NCI-H1930 (cell line): ENCODE results near the gene NAGPA.
"Not testable (repeated sequence)": the region's sequence is repeated elsewhere in the genome, so short reads cannot be mapped to it uniquely, and the experiment has no call there.

Experiments
- DNase-seq, 2 experiments: peaks; one replicate each; lab custom pipeline; 2025; lab: John Stamatoyannopoulos, UW

NAGPA gene

DNA sequence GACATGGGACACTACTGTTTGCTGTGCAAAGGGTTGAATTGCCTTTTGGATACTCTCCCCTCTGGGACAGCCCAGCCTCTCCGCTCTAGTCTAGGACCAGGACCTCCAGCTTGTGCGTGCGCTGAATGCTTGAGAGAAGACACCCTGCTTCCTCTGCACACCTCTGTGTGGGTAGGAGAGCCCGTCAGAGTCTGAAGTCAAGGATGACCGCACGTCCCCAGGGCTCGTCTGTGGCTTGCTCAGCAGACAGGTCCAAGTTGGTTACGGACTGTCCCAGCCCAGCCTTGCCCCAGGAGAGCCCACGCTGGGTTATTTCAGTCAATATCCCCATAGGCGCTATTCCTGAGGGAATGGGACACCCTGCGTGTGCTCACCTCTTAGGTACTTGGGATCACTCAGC, 28.3 kb upstream of the NAGPA start:
- no peak for DNase-seq

DNA sequence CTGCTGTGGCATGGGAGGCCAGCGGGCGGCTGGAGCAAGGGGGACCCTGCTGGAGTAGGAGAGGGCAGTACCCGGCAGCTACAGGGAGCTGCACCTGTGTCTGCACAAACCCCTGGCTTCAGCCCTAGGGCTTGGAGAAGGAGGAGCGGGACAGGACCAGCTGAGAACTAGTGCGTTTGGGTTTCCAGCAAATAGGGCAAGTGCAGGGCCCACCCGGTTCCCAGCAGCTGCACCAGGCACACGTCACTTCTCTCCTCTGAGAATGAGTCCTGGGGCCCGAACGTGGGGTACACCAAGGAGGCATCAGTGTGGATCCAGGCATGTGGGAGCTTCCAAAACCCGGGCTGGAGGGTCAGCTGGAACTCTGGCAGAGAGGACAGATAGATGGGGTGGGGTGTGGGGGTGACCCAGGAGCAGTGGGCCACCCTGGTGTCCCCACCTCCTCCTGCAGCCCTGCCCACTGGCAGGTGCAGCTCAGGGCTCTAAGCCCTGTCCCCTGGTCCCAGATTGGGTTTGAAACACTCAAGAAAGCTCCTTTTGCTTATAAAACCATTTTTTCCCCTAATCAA, 26.4 kb upstream of the NAGPA start:
- DNase-seq: no peak

DNA sequence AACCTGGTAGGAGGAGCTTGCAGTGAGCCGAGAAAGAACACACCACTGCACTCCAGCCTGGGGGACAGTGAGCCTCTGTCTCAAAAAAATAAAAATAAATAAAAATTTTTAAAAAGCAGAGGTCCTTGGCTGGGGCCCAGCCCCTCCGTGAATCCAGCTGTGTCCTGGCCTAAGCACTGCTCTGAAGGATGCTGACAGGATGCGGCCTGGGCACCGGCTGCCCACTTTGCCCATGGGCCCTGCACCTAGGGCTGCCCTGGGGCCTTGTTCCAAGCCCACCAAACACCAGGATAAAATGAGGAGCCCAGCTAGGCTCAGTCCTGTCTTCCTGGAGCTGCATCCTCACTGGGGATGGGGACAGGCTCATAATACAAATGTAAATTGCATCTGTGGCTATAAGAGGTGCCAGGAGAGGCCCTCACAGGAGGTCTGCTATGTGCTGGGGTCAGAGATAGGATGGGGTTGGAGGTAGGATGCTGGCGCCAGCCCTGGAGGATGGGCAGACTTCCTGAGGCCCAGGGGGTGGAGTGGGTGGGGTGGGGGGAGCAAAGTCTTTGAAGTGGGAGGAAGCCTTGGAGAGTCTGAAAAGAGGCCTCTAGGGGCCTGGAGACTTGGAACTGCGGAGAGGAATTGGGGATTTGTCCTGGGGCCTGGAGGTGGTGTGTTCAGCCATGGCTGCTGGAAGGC, 25.8 kb upstream of the NAGPA start:
- DNase-seq: no peak

DNA sequence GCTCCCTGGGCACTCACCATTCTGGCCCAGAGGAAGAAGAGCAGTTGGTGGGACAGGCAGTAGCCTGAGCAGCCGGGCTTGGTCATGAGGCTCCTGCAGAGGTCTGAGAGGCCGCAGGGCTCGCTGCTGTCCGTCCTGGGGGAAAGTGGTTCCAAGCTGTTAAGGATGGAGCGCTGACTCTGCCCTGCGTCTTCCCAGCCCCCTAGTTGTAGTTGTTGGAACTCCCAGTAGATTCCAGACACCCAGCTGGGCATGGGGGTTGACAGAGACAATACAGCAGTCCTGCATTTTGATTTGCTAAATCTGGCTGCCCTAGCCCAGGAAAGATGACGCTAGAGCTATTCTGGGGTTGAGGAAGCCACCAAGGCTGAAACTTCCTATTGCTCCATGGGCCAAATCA, 24.7 kb upstream of the NAGPA start:
- DNase-seq: no peak

DNA sequence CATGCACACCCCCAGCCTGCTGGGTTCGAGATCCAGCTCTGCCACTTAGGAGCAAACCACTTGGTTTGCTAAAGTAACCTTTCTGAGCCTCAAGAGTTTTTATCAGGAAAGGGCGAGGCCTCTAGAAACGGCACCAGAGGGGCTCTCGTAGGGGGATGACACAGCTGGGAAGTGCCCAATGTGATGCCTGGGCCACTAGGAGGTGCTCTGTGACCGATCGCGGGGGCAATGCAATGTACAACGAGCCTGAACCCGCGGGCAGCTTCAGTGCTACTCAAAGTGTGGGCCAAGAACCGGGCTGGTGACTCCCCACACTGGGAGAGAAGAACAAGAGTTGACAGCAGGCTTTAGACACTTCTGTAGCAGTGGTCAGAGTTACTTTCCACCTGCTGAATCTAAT, 22.6 kb upstream of the NAGPA start:
- peak; percentile 17 to 33 for DNase-seq

DNA sequence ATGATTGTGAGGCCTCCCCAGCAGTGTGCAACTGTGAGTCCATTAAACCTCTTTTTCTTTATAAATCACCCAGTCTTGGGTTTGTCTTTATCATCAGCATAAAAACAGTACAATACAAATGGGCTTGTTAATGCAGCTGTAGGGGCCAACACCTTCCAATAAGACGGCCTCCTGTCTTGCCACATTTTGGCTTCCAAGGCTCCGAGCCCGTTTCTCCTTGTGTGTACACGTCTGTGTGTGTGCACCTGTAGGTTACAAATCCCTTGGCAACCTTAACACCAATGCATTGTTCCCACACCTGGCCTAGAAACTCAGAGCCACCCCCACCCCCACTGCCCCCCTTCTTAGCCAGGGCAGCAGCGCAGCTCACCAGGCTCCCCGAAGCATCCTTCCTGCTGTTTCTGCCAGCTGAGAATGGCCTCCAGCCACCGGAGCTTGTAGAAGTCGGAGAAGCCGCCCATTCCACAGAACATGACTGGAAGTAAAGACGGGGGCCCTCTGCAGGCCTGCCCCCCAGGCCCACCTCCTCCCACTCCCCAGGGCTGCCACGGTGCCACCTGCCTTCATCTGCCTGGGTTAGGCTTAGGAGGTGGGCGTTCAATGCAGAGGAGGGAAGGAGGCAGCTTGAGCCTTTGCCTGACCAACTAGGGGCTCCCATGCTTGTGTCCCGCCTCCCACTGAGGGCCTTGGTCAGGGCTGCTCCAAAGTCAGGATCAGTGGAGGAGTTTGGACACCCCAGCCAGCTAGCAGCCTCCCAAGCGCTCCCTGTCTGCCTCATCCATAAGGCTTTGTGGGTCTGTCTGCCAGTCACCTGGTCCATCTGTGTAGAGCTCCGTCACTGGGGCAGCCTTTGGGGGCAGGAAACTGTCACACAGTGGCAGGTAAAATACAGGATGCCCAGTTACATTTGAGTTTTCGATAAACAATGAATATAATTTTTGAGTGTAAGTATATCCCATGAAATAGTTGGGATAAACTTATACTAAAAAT, 21.4 kb upstream of the NAGPA start:
- DNase-seq: no peak

DNA sequence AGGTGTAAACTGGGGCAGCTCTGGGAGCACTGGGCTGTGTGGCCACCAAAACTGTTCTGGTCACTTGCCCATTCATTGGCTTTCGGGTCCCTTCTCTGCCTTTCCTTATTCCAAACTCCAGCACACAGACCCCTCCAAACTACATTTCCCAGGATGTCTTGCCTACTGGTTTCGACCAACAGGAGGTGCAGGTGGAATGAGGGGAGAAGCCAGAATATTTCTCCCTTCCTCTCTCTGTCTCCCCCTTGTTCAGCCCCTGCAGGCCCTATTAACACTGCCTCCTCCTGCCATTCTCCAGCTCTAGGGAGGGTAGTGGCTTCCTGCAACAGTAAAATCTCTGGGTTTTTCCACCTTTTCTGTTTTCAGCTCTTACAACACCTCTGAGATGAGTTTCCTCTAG, 13.2 kb upstream of the NAGPA start:
- no peak for DNase-seq

DNA sequence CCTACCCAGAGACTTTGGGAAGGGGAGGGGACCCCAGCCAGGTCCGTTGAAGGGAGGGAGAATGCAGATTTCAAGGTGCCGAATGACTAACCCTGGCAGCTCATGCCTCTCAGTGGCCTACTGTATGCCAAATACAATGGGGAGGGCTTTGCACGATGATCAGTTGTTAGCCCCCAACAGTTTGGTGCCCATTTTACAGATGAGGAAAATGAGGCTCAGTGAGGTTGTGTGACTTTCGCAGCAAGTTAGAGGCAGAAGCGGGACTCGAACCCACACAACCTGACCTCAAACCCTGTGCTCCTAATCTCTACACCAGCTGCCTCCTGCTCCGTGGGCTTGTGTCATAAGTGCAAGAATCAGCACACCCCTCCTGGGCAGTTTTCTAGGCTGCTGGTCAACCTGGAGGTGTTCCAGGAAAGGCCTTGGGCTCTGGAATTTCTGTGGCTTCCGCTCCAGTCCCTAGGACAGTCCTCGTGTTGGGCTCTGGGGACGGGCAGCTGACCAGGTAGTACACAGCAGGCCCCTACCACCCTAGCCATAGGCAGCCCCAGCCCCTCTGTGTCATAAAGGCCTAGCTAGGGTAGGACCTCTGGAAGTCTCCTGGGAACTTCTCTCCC, 11.9 kb upstream of the NAGPA start:
- DNase-seq: no peak

DNA sequence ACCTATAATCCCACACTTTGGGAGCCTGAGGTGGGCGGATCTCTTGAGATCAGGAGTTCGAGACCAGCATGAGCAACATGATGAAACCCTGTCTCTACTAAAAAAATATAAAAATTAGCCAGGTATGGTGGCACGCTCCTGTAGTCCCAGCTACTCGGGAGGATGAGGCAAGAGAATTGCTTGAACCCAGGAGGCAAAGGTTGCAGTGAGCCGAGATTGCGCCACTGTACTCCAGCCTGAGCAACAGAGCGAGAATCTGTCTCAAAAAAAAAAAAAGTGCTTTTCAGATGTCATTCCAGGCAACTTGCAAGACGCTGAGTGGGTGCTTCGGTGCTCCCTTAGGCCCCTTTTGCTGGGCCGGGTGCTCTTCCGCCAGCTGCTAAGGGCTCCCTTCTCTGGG, 10.8 kb upstream of the NAGPA start:
- not testable (repeated sequence) for DNase-seq

DNA sequence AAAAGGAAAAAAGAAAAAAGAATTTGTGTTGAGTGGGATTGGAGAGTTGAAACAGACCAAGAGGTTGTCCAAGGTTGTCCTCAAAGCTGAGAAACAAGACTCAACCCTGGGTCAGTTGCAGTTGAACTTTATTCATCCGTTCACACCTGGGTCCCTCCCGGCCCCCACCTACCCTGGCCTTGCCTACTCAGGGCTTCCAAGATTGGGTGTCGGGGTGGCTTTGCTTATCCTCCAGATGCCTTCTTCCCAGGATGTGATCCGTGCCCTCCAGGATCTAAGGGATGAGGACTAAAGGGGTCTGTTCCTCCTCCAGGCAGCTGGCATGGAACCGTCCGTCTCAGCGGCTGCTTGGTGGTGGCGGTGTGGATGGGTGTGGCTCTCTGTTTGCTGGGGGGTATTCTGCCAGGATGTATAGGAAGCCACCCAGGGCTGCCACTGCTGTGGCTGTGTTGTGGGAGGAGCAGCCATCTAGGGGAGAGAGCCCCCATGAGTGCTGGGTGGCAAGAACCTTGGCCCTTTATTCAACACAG, 10.3 kb upstream of the NAGPA start:
- DNase-seq: no peak

DNA sequence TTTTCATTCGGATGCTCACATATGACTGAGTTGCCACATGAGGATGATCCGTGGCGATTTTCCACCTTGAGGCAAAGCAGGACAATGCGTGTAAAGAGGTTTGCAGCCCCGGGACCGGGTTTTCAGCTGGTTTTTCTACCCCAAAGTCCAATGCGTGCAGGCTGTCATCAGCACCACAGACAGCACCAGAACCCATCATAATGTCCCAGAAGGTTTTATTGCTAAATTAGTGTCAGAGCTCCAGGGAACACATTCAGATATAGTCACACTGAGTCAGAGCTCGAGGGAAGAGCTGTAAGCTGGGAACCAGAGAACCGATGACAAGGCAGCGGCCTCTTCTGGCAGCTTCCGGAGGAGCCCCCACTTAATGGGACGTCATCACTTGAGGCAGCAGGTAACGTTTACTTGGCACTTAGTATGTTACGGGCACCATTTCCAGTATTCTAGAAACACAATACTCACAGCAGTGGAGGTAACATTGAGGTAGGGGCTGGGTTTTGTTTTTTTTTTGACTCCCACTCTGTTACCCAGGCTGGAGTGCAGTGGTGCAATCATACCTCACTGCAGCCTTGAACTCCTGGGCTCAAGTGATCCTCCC, 8.9 kb upstream of the NAGPA start:
- no peak for DNase-seq

DNA sequence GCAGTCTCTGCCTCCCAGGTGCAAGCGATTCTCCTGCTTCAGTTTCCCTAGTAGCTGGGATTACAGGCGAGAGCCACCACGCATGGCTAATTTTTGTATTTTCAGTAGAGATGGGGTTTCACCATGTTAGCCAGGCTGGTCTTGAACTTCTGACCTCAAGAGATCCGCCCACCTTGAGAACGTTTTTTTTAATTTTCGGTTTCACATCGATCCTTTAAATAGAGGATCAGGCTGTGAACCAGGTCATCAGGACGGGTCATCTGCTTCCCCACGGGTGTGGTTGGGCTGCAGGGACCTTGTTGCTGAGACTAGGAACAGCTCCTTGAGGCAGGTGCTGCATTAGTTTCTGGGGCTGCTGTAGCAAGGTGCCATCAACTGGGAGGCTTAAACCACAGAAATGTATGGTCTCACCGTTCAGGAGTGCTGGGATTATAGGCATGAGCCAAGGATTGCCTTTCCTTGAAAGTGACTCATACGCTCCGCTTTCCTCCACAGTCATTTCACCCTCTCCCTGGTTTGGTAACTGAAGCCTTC, 7.9 kb upstream of the NAGPA start:
- no peak for DNase-seq

DNA sequence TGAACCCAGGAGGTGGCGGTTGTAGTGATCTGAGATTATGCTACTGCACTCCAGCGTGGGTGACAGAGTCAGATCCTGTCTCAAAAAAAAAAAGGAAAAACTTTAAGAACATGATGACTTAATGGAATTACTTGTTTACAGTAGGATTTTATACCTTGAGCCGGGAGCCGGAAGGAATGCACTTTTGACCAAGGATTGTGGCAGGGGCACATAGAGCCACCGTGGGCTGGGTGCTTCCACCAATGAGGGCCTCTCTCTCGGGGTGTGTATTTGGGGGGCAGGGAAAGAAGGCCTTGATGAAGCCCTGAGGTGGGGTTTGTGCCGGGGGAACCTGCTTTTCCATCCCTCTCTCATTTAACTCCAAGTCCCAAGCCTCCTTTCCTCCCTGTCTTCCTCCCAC, 6.7 kb upstream of the NAGPA start:
- DNase-seq: no peak

DNA sequence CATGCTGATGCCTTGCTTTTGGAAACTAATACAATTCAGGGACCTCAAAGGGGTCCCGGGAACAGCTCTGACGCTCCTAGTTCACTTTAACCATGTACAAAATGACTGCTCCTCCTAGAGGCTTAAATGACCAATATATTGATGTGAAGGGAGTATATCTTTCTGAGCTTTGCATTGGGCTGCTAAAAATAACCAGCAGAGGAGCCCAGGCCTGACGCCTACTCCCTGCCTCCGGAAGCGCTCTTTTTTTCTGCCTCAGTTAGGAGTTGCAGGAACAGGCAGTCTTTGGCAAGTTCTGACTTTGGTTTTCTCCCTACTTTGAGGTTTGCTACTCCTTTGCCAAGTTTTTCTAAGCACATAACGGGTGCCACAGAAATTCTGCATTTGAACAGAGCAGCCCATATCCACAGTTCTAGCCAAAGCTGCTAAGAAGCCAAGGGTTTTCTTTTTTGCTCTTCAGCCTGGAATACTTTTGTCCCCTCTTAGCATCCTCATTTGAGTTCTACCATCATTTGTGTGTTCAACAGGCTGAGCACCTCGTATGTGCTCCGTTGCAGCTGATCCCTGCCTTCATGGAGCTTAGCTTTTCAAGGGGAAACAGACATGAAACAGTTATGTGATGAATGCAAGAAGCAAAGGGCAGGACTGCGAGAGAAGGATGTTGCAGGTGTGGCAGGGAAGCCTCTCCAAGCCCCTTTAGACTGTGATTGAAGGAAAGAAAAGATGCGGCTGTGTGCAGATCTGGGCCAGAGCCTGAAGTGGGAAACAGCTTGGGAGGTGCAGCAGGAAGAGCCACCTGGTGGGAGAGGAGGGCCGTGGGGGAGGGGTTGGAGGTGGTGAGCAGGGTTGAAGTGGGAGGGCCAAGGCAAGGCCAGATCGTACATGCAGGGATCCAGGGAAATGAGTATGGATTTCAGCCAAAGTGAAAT, 2.8 kb upstream of the NAGPA start:
- no peak for DNase-seq

DNA sequence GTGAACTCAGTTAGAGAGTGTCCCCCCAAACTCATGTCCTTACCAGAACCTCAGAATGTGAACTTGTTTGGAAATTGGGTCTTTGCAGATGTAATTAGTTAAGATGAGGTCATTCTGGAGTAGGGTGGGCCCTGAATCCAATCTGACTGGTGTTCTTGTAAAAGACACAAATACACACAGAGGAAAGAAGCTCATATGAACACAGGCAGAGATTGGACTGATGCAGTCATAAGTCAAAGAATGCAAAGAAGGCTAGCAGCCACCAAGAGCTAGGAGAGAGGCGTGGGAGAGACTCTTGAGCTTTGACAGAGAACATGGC, 2.1 kb upstream of the NAGPA start:
- DNase-seq: no peak

DNA sequence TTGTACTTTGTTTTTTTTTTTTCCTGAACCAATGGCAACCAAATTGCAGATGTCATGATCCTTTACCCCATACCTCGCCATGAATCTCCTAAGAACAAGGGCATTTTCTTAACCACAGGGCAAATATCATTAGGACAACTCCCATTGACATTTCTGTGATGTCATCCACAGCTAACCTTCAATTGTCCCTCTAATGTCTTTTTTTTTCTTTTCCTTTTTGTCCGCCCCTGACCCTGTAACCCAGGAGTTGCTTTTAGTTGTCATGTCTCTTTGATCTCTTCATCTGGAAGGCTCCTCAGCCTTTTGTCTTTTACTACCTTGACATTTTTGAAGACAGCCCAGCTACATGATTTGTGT, 410 bp upstream of the NAGPA start:
- no peak for DNase-seq

DNA sequence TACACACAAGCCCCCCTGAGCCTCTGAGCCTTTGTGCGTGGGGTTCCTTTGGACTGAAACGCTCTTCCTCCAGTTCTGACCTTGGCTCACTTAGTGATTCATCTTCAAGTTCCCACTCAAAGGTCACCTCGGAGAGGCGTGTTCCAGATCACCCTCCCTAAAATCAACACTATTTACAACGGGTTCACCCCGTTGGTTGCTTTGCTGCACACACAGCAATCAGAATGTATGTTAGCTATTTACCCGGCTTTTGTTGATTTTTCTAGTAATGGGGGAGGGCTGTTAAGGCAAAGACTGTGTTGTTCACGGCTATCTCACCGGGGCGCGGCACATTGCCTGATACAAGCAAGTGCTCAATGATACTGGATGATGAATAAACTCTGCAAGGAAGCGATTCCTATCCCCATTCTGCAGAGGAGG, 977 bp downstream of the NAGPA start:
- no peak for DNase-seq

DNA sequence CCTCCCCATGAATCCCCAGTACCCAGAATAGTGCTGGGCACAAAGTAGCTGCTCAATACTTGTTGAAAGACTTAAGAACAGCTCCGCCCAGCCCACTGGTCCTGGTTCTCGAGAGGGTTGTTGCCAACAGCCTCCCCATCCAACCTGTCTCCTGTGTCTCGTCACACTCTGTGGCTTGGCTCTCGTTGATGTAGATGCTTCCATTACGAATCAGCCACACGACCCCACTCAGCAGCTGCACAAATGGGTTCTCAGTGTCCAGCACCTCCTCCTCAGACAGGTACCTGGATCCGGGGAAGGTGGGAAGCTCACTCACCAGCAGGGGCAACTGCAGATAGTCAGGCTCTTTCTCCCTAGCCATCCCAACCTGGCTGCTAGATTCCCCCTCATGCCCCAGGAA, 2.1 kb downstream of the NAGPA start:
- DNase-seq: no peak

DNA sequence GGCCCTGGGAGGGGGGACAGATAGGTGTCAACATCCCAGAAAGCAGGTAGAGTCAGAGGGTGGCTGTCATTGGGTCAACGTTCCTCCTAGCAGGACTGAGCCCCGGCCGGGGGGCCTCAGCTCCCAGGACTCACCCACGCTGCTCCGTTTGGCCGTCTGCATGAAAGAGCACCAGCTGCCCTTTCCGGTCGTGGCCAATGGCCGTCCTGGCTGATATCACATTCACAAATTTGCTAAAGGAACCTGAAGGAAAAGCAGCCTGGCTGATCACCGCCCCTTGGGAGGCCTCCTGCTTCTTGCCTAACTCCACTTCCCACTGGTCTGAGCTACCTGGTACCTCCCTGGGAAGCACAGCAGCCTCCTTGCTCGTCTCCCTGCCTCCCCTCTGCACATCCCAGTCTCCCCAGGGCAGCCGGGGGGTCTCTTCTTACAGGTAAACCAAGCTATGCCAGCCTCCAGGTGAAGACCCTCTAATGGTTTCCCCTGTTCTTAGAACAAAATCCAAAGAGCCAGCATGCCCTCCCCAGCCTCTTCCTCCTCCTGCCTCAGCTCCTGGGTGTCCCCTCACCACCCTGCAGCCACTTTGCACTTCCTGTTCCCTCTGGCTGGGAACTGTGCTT, 3.4 kb downstream of the NAGPA start:
- no peak for DNase-seq

DNA sequence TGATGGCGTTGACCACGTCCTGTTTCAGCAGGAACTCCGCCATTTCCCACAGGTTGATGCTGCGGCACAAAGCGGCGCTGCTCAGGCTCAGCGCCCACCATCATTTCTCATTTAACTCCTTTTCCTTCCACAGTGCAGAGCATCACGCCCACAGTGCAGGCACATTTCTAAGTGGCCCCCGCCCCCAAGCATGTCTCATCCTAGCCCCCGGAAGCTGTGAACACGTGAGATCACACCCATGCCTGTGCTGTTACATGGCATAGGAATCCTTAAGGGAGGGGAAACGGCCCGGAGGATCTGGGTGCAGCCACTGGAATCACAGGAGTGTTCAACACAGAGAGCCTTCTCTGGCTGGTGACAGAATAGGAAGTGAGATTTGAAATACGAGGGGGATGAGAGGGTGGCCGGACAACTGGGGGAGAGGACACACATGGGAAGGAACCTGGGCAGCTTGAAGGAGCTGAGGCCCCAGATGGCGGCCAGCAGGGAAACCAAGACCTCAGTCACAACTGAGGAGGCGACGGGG, 4.7 kb downstream of the NAGPA start:
- no peak for DNase-seq
